AG08396 (cell line): ENCODE data around the gene CCDC91.
A peak's percentile ranks its signal among the peaks of the same experiment; 100 is the strongest.

Experiments used
- DNase-seq: peaks from one replicate; pipeline ENCODE4 v3.0.0; 2012; ENCODE audit warnings: low spot score, mixed read lengths

Gene CCDC91

DNA sequence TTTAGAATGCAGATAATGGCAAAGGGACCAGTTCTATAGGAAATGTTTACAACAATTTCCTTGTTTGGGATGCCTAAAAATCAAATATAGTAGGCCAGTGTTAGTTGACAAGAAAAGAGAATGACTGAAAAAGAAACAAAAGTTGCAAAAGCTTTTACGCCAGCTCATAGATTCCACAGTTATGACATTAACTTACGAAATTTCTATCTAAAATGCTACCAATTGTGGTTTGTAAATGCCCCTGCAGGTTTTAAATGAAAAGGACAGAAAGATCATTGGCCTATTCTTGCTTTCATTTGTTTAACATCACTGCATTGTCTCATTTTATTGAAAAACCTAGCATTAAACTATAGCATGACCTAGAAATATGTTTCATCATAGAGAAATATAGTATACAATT is 345.8 kb downstream of the CCDC91 start:
- DNase-seq: peak; percentile 21

DNA sequence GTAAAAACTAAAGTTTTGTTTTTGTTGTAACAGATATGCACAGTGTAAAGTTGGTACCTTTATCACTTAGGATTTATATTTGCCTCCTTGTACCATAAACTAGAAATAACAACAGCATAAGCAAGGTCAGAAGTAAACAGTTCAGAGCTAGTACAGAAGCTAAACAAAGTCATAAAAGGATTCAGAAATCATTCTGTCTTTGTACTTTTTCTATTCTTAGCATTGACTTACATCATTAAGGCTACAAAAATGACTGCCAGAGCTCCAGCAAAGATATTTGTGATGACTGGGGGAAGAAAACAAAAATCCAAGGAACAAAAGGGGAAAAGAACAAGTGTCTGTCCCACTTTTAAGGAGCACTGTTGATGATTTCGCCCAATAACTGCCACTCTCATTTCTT is 347.2 kb downstream of the CCDC91 start:
- no peak for DNase-seq

DNA sequence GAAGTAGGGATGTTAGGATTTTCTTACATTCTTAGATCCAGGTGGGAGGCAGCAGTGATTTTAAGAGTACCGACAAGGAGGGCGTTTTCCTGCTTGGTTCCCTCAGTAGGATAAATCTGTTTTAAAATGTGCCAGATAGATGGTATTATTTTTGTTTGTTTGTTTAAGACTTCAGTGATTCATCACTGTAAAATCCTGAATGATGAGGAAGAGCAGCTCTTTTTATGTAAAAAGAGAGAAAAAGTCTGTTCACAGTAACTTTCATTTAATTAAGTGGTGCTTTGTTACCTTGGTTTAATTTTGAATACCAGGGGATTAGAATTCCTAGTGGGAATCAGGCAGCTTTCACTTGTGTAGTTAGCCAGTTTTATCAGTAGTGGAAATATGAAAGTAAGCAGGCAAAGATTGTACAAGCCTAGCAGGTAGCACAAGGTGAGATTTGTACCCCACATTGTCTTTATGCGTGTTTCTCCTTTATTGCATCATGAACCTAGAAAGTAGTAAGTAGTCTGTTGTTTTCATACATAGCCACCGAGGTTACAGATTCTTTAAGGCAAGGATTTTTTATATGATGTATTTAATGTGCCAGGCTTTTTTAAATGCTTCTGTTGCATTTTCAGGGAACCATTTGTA is 349.6 kb downstream of the CCDC91 start:
- no peak for DNase-seq

DNA sequence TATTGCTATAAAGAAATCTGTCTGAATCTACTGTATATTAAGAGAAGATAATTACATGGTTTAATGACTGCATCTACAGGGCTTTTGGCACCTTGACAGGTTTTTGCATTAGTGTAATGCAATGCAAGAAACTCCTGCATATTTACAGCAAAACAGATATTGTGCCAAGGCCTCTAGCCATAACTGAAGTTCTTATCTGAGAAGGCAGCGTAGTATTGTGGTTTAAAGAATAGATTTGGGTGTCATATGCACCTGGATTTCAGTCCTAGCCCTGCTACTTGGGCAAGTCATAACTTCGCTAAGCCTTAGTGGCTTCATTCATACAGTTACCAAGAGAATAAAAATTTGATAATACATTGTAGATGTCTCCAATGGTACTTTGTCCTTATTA is 350.1 kb downstream of the CCDC91 start:
- no peak for DNase-seq

DNA sequence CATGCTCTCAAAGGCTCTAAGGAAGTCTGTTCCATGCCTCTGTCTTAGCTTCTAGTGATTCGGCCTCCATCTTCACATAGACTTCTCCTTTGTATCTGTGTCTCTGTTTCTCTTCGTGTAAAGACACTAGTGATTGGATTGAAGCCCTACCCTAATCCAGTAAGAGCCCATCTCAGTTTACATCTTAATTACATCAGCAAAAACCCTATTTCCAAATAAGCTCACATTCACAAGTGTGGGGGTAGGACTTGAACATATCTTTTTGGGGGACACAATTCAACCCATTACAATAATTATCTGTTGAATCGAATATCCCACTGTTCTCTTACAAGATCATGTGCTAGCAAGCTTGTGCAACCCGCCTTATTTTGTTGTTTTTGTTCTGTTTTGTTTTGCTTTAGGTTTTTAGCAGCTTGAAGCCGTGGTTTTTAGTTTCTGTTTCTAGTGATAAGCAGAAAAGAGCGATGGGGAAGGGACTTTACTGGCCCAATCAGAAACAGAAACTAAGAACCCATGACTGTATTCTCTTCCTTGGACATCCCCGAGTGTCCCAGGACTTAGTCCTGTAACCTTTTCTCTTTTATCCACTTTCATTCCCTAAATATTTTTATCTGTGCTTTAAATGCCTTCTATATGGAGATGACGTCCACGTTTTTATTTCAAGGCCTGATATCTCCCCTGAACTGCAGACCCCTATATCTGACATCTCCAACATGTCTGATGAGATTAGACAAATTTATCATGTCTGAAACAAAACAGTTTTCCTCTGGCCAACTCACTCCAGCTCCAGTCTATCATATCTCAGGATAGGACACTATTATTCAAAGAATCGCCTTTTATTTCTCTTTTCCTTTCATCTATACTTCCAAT is 353.0 kb downstream of the CCDC91 start:
- DNase-seq: no peak

DNA sequence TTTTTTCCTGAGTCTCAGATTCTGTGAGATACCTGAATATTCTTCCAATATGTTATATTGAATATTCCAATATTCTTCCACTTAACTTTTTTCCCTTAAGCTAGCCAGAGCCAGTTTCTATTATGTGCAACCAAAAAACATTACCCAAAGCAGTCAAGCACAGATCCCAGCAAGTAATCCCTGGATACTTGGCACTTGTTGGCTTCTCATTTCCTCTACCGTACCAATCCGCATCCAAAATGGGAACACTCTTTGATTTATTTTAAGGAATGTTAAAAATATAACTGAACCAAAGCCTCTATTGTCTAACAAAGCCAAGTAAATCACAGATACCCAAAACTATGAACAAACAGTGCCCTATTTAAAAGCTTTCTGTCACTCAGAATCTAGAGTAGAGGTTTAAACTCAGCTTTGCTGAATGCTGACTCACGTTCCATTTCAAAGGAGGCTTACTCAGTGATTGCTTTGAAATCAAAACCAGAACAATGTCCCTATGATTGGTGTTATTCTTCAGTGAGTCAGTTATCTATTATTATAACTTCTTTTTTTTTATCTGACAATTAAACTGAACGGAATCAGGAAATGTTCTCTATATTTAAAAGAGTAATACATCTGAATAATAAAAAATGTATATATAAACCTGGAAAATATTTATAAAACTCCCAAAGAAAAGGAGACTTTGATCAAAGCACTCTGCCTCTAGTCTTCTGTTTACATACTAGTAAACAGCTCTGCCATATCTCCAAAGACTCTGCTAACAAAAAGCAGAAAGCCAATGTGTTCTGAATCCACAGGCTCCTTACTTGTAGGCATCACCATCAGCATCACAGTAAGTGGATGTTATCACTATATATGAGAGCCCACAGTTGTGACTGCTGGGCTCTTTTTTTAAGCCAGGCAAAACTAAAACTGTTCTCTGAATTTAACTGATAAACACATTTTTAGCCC is 360.8 kb downstream of the CCDC91 start:
- peak; percentile 43 for DNase-seq

DNA sequence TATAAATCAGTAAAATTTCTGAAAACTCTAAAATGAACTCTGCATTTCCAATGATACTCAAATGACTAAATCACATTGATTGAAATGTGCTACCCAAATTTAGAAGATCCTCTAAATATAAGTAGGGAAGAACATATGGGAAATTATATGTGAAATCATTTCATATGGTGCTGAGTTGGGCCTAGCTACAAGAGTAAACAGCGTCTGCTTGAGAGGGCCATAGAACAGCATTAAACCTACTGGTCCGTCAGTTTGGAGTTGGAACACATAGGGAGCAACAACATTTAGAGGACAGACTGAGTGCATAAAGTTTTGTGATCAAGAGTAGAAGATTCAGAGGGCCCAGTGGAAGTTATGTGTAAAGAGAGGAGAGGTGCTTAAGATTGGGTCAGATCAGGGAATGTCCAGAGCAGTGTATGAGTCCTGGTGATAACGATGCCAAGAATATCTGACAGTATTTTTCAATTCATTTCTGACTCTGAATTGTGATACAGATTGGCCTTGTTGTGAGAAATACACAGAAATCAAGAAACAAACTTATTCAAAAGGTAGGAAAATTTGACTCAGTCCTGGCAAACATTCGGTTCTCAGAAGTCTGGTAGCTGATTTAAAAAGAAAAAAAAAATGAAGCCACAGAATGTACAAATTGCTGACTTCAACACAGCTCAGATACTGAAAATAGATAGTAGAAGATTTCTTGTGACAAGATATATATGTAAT is 362.2 kb downstream of the CCDC91 start:
- no peak for DNase-seq

DNA sequence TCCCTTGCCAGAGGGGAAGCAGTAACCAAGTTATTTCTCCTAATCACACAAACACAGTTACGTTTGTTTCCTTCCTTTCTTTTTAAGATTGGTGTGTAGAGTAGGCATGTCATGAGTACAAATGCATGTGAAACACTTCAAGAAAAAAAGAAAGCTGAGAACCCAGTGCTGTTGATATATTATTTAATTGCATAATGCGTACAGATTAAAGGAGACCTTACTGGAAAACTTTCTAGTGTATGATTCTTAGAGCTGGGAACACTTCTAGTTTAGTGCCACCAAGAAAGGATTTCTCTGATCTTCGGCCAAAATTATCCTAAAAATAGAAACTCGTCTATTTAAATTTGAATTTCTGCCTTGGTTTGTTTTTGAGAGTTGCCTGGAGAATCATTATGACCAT is 365.5 kb downstream of the CCDC91 start:
- DNase-seq: no peak

DNA sequence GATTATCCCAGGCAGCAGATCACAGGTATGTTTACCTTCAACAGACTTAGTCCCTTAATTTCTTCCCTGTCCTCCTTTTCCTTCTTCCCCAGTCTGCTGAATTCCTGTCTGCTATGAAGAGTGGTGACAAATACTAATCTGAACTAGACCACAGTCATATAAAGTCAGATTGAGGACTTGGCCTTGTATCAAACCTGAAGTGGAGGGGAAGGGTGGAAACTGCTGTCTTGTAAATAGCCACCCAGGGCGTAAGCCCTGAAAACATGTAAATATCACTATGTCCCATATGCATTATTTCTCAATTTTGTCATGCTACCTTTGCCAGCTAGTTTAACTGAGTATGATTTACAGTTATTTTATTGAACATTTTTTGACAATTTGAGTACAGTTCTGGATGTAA is 368.0 kb downstream of the CCDC91 start:
- no peak for DNase-seq

DNA sequence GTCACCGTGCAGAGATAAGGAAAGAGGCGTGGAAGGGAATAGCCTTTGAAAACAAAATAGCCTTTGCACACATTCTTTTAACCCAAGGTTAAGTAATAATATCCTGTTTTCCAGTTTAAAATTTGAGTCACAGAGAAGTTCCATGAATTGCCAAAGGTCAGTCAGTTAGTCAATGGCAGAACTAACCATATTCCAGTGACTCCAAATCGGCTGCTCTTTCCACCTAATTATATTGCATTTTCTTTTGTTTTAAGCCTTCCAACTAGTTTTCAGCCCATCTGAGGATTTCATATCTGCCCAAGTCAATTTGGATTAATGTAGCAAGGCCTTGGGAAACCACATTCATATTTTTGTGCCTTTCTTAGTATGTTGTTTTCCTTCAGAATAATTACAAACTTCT is 373.0 kb downstream of the CCDC91 start:
- no peak for DNase-seq

DNA sequence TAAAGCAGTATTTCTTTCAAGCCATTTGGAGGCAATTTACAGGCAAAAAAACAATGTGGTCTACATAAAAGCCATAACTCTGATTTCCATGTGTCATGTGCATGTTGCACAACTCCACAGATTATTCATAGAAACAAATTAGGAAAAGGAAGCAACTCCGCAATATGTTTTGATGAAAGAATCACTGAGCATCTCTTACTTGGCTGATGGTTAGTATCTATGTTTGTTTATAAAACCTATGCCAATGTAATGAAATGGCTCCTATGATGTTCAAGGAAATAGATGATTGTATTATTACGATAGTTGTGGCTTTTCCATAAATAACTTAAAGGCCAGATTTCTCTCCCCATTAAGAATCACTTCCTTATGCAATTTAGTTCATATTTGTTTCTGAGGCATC is 373.7 kb downstream of the CCDC91 start:
- DNase-seq: no peak

DNA sequence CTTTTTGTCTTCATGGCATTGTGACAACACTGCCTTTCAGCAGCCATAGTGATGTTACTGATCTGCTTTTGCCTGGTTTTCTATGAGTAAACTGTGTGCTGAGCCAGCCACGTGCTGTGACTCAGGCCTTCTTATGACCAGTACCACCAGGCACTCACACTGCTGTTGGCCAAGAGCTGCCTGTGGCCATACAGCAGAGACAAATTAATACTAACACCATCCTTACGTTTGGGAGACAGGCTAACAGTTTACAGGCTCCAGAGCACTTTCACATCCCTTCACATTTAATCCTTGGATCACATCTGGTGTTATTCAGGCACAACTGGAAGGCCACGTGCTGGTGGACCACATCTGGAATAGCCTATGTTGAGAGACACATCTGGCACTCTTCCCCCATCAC is 377.9 kb downstream of the CCDC91 start:
- DNase-seq: peak; percentile 78

DNA sequence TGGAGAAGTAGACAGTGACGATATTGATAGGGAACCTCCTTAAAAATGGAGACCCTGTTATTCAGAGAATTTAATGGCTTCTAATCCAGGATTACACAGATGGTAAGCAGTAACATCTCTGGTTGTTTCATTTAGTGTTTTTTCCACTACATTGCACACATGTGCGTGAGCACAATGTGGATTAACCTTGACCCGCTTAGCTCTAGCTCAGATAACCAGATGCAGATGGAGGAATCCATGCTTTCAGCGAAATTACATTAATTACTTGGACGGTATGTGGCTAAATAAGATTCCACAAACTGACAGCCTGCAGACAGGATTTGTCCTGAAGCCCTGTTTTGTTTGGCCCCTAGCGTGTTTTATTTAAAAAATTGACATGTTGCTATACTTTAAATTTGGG is 378.4 kb downstream of the CCDC91 start:
- DNase-seq: no peak

DNA sequence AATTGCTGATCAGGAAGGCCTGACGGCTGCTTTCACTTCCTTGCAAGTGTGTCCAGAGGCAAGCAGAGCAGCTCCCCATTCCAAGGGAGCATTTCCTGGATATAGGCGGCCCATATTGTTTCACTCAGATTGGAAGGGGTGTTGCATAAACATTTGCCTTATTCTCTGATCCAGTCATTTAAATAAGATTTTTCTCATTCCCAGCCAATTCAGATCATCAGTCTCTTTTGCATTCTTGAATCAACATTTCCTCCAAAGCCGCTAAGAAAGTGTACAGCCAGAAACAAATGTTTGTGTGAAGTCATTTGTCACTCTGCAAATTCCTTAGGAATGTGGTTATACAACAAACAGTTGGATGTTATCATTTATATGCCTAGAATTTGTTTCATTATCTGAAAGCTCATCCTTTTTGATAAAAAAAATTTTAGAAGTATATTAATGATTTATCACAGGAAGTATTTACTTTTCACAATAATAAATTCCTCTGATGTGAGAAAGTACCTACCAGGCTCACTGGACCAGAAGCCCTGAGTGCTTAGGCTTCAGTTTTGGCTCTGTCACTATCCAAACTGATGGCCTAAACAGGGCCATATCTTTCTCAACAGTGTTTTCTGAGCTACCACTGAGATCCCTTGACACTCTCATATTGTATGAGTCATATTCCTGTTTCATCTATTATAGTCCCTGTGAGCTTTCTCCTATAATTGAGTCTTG is 379.6 kb downstream of the CCDC91 start:
- peak; percentile 53 for DNase-seq

DNA sequence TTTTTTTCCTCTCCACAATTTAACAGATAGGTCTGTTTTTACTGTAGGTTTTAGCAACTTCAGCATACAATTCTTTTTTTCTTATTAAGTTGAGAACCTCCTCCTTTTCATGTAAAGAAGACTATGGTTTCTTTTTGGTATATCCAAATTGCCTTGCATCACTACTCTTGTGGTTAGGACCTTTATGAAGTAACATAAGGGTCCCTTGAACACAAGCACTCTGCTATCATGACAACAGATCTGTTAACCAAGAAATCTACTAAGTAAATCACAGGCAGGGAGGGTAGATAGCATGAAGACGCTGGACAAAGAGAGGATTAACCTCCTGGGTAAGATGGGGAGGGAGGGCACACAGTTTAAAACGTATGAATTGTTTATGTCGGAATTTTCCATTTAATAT is 380.6 kb downstream of the CCDC91 start:
- DNase-seq: no peak

DNA sequence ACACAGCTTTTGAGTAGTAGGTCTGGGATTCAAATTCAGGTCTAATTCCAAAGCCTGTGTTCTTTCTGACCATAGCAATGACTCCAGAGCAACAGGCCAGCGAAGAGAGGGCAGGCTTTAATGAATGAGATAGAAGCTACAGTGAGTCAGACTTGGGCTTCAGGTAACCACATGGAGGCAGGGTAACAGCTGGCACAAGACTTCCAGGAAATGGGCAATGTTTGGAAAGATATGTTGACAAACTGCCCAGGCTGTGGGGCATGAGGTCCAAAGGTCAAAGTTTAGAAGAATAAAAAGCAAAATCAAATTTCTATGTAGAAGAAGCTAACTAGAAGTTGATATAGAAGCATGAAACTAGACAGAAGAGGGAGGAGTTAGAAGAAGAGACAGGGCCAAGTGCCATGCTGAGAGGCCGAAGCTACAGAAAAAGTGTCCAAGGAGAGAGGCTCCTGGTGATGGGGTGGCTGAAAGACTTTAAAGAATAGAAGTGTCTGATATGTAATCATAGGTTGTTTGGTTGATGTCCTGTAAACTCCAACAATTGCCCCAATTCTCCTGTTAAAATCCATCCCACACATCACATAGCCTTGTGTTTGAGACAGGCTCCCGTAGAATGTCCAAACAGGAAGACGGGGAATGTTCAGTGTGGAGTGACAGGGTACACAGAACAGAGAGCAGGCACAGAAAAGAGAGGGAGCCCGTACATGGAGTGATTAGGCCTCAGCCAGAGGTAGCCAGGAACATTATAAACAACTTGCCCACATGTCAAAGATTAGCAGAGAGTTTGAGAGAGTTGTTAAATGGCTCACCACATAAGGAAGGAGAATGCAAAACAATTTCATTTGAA is 384.7 kb downstream of the CCDC91 start:
- no peak for DNase-seq

DNA sequence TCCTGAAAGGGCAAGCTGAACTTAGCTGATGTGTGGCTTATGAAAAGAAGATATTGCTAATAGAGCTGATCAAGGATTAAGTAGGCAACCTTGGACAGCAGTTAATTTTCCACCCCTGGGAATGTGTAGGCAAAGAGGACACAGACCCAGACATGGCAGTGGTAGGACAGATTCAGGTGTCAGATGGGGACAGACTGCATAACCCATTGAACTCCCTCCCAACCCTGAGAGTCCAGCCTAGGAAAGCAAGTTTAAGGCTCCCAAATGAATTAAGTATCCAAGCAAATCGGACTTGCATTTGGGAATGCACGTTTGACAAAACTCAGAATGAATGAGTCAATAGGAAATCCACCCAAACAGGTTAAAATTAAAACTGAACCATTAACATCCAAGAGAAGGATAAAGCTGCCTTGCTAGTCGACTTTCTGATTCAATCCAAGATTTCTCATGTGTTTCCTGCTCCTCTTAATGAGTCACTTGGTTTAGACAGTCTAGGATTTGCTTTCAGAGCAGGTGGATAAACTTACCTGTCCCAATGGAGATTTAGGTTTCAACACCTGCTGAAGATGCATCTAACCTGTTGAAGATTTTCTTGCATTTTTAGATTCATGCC is 385.4 kb downstream of the CCDC91 start:
- no peak for DNase-seq

DNA sequence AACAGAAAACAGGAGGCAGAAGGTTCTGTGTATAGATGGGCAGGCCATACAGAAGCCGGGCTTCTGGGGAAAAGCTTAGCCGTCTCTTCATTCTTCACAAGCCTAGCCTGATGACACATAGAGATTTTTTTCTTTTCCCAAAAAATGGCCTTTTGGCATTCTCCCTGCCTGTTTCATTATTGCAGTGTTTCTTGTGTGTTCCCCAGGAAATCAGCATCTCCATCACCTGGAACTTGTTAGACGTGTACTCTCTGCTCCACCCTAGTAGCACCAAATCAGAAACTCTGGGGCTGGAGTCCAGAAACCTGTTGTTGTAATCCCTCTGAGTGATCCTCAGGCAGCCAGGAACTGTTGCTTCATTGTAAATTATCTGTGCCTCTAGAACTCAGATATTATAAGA is 388.1 kb downstream of the CCDC91 start:
- no peak for DNase-seq

DNA sequence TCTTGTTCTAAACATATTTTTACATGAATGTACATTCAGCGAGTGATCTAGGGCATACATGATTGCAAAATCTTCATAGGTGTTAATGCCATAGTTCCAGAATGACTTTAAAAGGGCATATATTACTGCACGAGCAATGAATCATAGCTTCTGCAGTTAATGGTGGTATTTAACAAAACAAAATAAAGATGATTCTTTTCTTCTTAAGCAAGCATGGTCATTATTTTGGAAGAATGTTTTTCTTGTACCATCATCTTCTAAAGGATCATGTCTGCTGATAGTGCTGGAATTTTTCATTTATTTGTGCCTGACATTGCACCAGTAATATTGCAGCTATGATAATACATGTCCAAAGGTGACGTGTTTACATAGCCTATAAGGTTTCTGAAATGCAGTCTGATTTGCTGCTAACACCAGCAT is 388.6 kb downstream of the CCDC91 start:
- no peak for DNase-seq
